NB4 (cell line): ENCODE results near the gene DNALI1.

Experiments used
- MYC ChIP-seq: IDR thresholded peaks from 2 replicates; pipeline ENCODE4 v1.6.1; 2011; ENCODE audit warnings: low read depth, low read length
- POLR2A ChIP-seq: IDR thresholded peaks from 2 replicates; pipeline ENCODE4 v1.6.1; 2011; ENCODE audit warnings: mild to moderate bottlenecking; ENCODE audit not compliant: insufficient read length; ENCODE audit errors: extremely low read depth
- TF ChIP-seq, protein P1 (sequence below): IDR thresholded peaks from one replicate; pipeline ENCODE4 v1.5.1; 2012; ENCODE audit warnings: low read depth, low read length
- TF ChIP-seq, protein P2 (sequence below): IDR thresholded peaks from 2 replicates; pipeline ENCODE4 v1.6.1; 2011; ENCODE audit warnings: low read depth, low read length

- TF ChIP-seq, protein P1, sequence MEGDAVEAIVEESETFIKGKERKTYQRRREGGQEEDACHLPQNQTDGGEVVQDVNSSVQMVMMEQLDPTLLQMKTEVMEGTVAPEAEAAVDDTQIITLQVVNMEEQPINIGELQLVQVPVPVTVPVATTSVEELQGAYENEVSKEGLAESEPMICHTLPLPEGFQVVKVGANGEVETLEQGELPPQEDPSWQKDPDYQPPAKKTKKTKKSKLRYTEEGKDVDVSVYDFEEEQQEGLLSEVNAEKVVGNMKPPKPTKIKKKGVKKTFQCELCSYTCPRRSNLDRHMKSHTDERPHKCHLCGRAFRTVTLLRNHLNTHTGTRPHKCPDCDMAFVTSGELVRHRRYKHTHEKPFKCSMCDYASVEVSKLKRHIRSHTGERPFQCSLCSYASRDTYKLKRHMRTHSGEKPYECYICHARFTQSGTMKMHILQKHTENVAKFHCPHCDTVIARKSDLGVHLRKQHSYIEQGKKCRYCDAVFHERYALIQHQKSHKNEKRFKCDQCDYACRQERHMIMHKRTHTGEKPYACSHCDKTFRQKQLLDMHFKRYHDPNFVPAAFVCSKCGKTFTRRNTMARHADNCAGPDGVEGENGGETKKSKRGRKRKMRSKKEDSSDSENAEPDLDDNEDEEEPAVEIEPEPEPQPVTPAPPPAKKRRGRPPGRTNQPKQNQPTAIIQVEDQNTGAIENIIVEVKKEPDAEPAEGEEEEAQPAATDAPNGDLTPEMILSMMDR = no peak
- TF ChIP-seq POLR2A (no peak), MYC (no peak)
- TF ChIP-seq, protein P2, sequence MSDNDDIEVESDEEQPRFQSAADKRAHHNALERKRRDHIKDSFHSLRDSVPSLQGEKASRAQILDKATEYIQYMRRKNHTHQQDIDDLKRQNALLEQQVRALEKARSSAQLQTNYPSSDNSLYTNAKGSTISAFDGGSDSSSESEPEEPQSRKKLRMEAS = no peak
Measured at GRCh38 chr1:37612186-37612585, 55.4 kb downstream of the DNALI1 start.
